SK-N-SH treated with all-trans-retinoic acid at 6 μM for 48 hours (cell line): ENCODE results near the gene ABCA1.

Source experiments
- ARNTL ChIP-seq: fragments of 450-650 bp; formaldehyde crosslinking; IDR thresholded peaks from 2 replicates; pipeline ENCODE4 v1.5.0; 2020; ENCODE audit warnings: low read depth, mild to moderate bottlenecking, moderate library complexity, borderline replicate concordance
- BACH2 ChIP-seq: fragments of 250-450 bp; sonication (Bioruptor Pico); IDR thresholded peaks from 2 replicates; pipeline ENCODE4 v1.9.0; 2021; ENCODE audit warnings: mild to moderate bottlenecking, borderline replicate concordance
- CREB5 ChIP-seq: fragments of 250-450 bp; sonication (Bioruptor Pico); IDR thresholded peaks from 2 replicates; pipeline ENCODE4 v1.5.1; 2020; ENCODE audit warnings: low read depth, mild to moderate bottlenecking, moderate library complexity
- ISL1 ChIP-seq: fragments of 250-450 bp; sonication (Bioruptor Pico); IDR thresholded peaks from 2 replicates; pipeline ENCODE4 v2.1.2; 2022; ENCODE audit warnings: mild to moderate bottlenecking, moderate library complexity
- POU6F1 ChIP-seq: fragments of 250-450 bp; sonication (Bioruptor Pico); IDR thresholded peaks from 2 replicates; pipeline ENCODE4 v1.8.0; 2021; ENCODE audit warnings: low read depth, mild to moderate bottlenecking, moderate library complexity, borderline replicate concordance
- PPARA ChIP-seq: fragments of 250-450 bp; sonication (Bioruptor Pico); IDR thresholded peaks from 2 replicates; pipeline ENCODE4 v1.5.0; 2020; ENCODE audit warnings: mild to moderate bottlenecking, borderline replicate concordance
- RARB ChIP-seq: fragments of 250-450 bp; sonication (Bioruptor Pico); IDR thresholded peaks from 2 replicates; pipeline ENCODE4 v1.8.0; 2021; ENCODE audit warnings: mild to moderate bottlenecking, moderate library complexity
- ZC3H10 ChIP-seq: fragments of 250-450 bp; sonication (Bioruptor Pico); IDR thresholded peaks from 2 replicates; pipeline ENCODE4 v1.5.1; 2021; ENCODE audit warnings: mild to moderate bottlenecking, moderate library complexity
- ZFP3 ChIP-seq: fragments of 250-450 bp; sonication (Bioruptor Pico); IDR thresholded peaks from 2 replicates; pipeline ENCODE4 v1.5.0; 2020; ENCODE audit warnings: mild to moderate bottlenecking, moderate library complexity
- ZFP30 ChIP-seq: fragments of 450-650 bp; formaldehyde crosslinking; IDR thresholded peaks from 2 replicates; pipeline ENCODE4 v1.5.0; 2022; ENCODE audit warnings: mild to moderate bottlenecking, moderate library complexity
- TF ChIP-seq, protein P1 (sequence below): fragments of 250-450 bp; sonication (Bioruptor Pico); IDR thresholded peaks from 2 replicates; pipeline ENCODE4 v1.8.0; 2020; ENCODE audit warnings: mild to moderate bottlenecking, moderate library complexity, borderline replicate concordance

GRCh38 chr9:104747245-104747564, 180.8 kb downstream of the ABCA1 start:
- TF ChIP-seq ARNTL (CRISPR knock-in tag) (no peak), BACH2 (CRISPR knock-in tag) (no peak), ISL1 (CRISPR knock-in tag) (no peak), CREB5 (CRISPR knock-in tag) (no peak), RARB (no peak), ZFP3 (CRISPR knock-in tag) (no peak), ZFP30 (CRISPR knock-in tag) (no peak), PPARA (CRISPR knock-in tag) (no peak), ZC3H10 (CRISPR knock-in tag) (no peak), POU6F1 (no peak)
- TF ChIP-seq, protein P1, sequence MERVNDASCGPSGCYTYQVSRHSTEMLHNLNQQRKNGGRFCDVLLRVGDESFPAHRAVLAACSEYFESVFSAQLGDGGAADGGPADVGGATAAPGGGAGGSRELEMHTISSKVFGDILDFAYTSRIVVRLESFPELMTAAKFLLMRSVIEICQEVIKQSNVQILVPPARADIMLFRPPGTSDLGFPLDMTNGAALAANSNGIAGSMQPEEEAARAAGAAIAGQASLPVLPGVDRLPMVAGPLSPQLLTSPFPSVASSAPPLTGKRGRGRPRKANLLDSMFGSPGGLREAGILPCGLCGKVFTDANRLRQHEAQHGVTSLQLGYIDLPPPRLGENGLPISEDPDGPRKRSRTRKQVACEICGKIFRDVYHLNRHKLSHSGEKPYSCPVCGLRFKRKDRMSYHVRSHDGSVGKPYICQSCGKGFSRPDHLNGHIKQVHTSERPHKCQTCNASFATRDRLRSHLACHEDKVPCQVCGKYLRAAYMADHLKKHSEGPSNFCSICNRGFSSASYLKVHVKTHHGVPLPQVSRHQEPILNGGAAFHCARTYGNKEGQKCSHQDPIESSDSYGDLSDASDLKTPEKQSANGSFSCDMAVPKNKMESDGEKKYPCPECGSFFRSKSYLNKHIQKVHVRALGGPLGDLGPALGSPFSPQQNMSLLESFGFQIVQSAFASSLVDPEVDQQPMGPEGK (CRISPR knock-in tag): no peak
